Measurements from ENCODE around the gene CCNQ. TPM values are rescaled to one million over a fixed set of nuclear protein-coding genes. Genes with fewer than 3 reads are reported as not detected.
"Not testable (repeated sequence)": the region's sequence is repeated elsewhere in the genome, so short reads cannot be mapped to it uniquely, and the experiment has no call there.

CCNQ gene
- total and polyA plus RNA-seq, 8 donors, result 6.7 to 32.1 (median 8.5) TPM

DNA sequence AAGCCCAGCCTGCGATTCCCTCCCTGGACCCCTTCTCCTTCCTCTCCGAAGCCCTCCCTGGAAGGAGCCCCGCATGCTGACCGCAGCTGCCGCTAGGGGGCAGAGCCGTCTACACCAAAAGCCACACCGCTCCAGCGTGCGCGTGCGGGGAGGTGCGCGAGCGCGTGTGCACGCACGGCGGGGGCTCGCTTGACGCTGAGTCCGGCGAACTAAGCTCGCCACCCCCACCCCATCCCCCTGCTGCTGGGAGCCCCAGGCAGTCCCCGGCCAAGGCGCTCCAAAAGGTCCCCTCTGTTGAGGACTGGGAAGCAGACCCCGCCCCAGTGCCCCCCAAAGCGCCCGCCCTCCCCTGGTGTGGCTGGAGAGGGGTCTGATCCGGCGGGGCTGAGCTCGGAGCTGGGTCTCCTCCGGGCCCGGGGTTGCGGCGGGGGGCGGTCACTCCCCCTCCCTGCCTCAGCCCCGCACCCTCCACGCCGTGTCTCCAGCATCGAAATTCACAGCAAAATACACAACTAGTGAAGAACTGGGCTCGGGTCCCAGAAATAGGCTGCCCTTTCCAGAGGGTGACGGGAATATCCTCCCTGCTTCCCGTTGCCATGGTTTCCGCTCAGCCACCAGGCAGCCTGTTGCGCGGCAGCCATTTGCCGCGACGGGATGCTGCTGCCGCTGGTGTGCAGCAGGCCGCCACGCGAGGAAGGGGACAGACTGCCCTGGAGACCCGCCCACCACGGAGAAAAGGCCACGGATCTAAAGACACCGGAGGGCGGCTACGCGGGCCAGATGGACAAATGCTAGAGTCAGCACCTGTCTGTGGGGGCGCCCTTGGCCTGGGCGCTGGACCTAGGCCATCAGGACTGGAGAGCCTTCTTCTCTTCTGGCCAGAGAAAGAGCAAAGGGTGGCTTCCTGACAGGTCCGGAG lies 11.2 kb upstream of the CCNQ start:
- TF ChIP-seq, protein P1, sequence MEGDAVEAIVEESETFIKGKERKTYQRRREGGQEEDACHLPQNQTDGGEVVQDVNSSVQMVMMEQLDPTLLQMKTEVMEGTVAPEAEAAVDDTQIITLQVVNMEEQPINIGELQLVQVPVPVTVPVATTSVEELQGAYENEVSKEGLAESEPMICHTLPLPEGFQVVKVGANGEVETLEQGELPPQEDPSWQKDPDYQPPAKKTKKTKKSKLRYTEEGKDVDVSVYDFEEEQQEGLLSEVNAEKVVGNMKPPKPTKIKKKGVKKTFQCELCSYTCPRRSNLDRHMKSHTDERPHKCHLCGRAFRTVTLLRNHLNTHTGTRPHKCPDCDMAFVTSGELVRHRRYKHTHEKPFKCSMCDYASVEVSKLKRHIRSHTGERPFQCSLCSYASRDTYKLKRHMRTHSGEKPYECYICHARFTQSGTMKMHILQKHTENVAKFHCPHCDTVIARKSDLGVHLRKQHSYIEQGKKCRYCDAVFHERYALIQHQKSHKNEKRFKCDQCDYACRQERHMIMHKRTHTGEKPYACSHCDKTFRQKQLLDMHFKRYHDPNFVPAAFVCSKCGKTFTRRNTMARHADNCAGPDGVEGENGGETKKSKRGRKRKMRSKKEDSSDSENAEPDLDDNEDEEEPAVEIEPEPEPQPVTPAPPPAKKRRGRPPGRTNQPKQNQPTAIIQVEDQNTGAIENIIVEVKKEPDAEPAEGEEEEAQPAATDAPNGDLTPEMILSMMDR (IDR thresholded peaks at IDR 0.05), result peak; percentile 33 to 69 (median 56)
- FAIRE-seq, result no peak
- H3K4me3 ChIP-seq, result peak overlapping the region in 2 of 4 donors; percentile 21 to 36
- H3K27me3 ChIP-seq, result peaks cover 0 to 7% (median 0%) of the 10 kb centered on the region in 4 donors
- no peaks in the 10 kb centered on the region for H3K9me3 ChIP-seq
- WGBS, 2 donors, result 5 to 32% methylated on average over 53 to 61 of the region's 63 CpGs
- no peak overlapping the region for H3K27ac ChIP-seq
- ATAC-seq, result peak; percentile 90 to 97 (median 94)
- no peaks in the 10 kb centered on the region for H3K4me1 ChIP-seq
- intact Hi-C loops (cut with DNase I), result no loop called here
- DNase-seq, result peak in 5 of 6 donors; percentile 45 to 86 (median 64)
- no peaks in the 10 kb centered on the region for H3K36me3 ChIP-seq

GRCh38 chrX:153608806-153609205 lies 9.9 kb upstream of the CCNQ start:
- ATAC-seq, result no peak
- H3K9me3 ChIP-seq, result no peaks in the 10 kb centered on the region
- whole genome bisulfite sequencing, 2 donors, result 50 to 59% methylated on average over 4 of the region's 4 CpGs
- H3K27me3 ChIP-seq, result peaks cover 0 to under 1% (median 0%) of the 10 kb centered on the region in 4 donors
- FAIRE-seq, result no peak
- TF ChIP-seq, protein P1 (IDR thresholded peaks at IDR 0.05), result no peak
- no peaks in the 10 kb centered on the region for H3K4me1 ChIP-seq
- H3K36me3 ChIP-seq, result no peaks in the 10 kb centered on the region
- intact Hi-C loops (cut with DNase I), result no loop called here
- no peak overlapping the region for H3K4me3 ChIP-seq
- no peak for DNase-seq
- H3K27ac ChIP-seq, result no peak overlapping the region

GRCh38 chrX:153608376-153608775 lies 9.4 kb upstream of the CCNQ start:
- TF ChIP-seq, protein P1 (IDR thresholded peaks at IDR 0.05), result no peak

DNA sequence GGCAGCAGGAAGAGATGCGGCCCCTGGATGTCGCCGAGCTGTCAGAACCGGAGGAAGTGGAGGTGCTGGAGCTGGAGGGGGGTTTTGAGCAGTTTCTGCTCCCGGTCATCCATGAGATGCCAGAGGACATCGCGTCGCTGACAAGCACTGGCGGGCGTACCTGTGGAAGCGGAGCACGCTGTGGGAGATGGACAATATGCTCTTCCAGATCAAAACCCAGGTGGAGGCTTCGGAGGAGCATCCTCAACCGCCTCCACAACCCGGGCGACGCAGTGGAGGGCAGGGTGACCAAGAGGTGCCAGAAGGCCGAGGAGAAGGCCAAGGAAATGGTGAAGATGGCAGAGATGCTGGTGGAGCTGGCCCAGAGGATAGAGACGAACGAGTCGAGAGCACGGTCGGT lies 7.6 kb upstream of the CCNQ start:
- FAIRE-seq, result no peak
- TF ChIP-seq, protein P1 (IDR thresholded peaks at IDR 0.05), result no peak
- intact Hi-C loops (cut with DNase I), result no loop called here
- DNase-seq, result no peak
- H3K27ac ChIP-seq, result no peak overlapping the region
- WGBS, 2 donors, result 79 to 80% methylated on average over 20 to 23 of the region's 23 CpGs
- no peaks in the 10 kb centered on the region for H3K4me1 ChIP-seq
- no peak overlapping the region for H3K4me3 ChIP-seq
- no peaks in the 10 kb centered on the region for H3K27me3 ChIP-seq
- no peaks in the 10 kb centered on the region for H3K36me3 ChIP-seq
- ATAC-seq, result no peak
- H3K9me3 ChIP-seq, result no peaks in the 10 kb centered on the region

More at GRCh38 chrX:153608376-153608775, 9.4 kb upstream of the CCNQ start:
- no peak overlapping the region for H3K4me3 ChIP-seq
- H3K36me3 ChIP-seq, result no peaks in the 10 kb centered on the region
- H3K27me3 ChIP-seq, result no peaks in the 10 kb centered on the region
- WGBS, 2 donors, result 63 to 71% methylated on average over 2 of the region's 2 CpGs
- no peaks in the 10 kb centered on the region for H3K9me3 ChIP-seq
- FAIRE-seq (no peak), DNase-seq (no peak), ATAC-seq (no peak)
- intact Hi-C loops (cut with DNase I), result no loop called here
- no peak overlapping the region for H3K27ac ChIP-seq
- H3K4me1 ChIP-seq, result no peaks in the 10 kb centered on the region

- ATAC-seq; H3K36me3 ChIP-seq; H3K27me3 ChIP-seq; H3K9me3 ChIP-seq; H3K27ac ChIP-seq; intact Hi-C loops (cut with DNase I); H3K4me3 ChIP-seq; H3K4me1 ChIP-seq; DNase-seq; FAIRE-seq: not testable (repeated sequence)
- WGBS, 2 donors, result 79 to 81% methylated on average over 18 of the region's 18 CpGs
Observed at GRCh38 chrX:153604666-153605380, 5.9 kb upstream of the CCNQ start.

Measured in pancreas (tissue), 10 donors.